ENCODE data around the gene RPS16.

- TF ChIP-seq TAF1 (IDR thresholded peaks at IDR 0.05; ENCODE audit: low read depth) (peak; percentile 32; the same call in 1 of the 2 replicates), REST (IDR thresholded peaks at IDR 0.05; ENCODE audit: low read depth) (no peak), TEAD4 (IDR thresholded peaks at IDR 0.05) (no peak), EP300 (IDR thresholded peaks at IDR 0.05; ENCODE audit: borderline replicate concordance) (no peak), RAD21 (IDR thresholded peaks at IDR 0.05; ENCODE audit: low read depth) (no peak), FOXM1 (IDR thresholded peaks at IDR 0.05; ENCODE audit: borderline replicate concordance, low read depth) (no peak), YY1 (IDR thresholded peaks at IDR 0.05; ENCODE audit: low read depth) (no peak), MAX (IDR thresholded peaks at IDR 0.05) (0 out of 2 replicates have a peak, but pooled peaks have one; percentile 10)
Observed at GRCh38 chr19:39413272-39413910, 22.4 kb downstream of the RPS16 start.
